K562 (cell line): ENCODE results near the gene POLR3GL. TPM values are rescaled to one million over a fixed set of nuclear protein-coding genes. Genes with fewer than 3 reads are reported as not detected.

ENCODE experiments used
- BMI1 ChIP-seq: fragments of 150-350 bp; IDR thresholded peaks from 2 replicates; pipeline ENCODE4 v1.6.1; 2014; ENCODE audit warnings: low read length
- DNMT1 ChIP-seq: fragments of 450-650 bp; IDR thresholded peaks from 2 replicates; pipeline ENCODE4 v1.6.1; 2016; ENCODE audit warnings: antibody characterized with exemption, mild to moderate bottlenecking
- HEY1 ChIP-seq: fragments of 250-450 bp; sonication (Bioruptor Pico); IDR thresholded peaks from 2 replicates; pipeline ENCODE4 v1.5.0; 2020; ENCODE audit warnings: mild to moderate bottlenecking, moderate library complexity, borderline replicate concordance
- JUN ChIP-seq, 2 experiments: sonication (generic) in 1 of 2; formaldehyde crosslinking in 1 of 2; IDR thresholded peaks; 2 replicates each; pipeline versions ENCODE4 v1.6.1 to v1.8.0; 2012 to 2022; ENCODE audit warnings: borderline replicate concordance in 2 of 2, mild to moderate bottlenecking in 2 of 2, improper control_type of control experiment in 1 of 2, low read depth in 1 of 2, low read length in 1 of 2, missing genetic modification reagents in 1 of 2
- KDM5B ChIP-seq: fragments of 200-600 bp; sonication (generic); IDR thresholded peaks from 2 replicates; pipeline ENCODE4 v1.6.1; 2012; ENCODE audit warnings: low read depth, mild to moderate bottlenecking, moderate library complexity, low read length, control low read depth, inconsistent platforms; ENCODE audit not compliant: insufficient replicate concordance
- MTA3 ChIP-seq: fragments of 450-650 bp; formaldehyde crosslinking; IDR thresholded peaks from 2 replicates; pipeline ENCODE4 v1.6.1; 2017; ENCODE audit warnings: mild to moderate bottlenecking, borderline replicate concordance
- POLR2G ChIP-seq: fragments of 200-400 bp; formaldehyde crosslinking; IDR thresholded peaks from 2 replicates; pipeline ENCODE4 v1.6.1; 2017; ENCODE audit warnings: low read depth, mild to moderate bottlenecking, antibody characterized with exemption, low read length, moderate library complexity
- POLR3A ChIP-seq: IDR thresholded peaks from 2 replicates; pipeline ENCODE4 v1.6.1; 2011; ENCODE audit warnings: borderline replicate concordance, mild to moderate bottlenecking, moderate library complexity; ENCODE audit not compliant: insufficient read length, insufficient read depth; ENCODE audit errors: extremely low read depth
- SMAD4 ChIP-seq: fragments of 250-450 bp; sonication (Bioruptor Pico); conservative IDR thresholded peaks from 2 replicates; pipeline ENCODE4 v1.8.0; 2021; ENCODE audit warnings: inconsistent platforms, mild to moderate bottlenecking, moderate library complexity
- STAG1 ChIP-seq: sonication (generic); formaldehyde crosslinking; IDR thresholded peaks from 2 replicates; pipeline ENCODE4 v1.5.0; 2020; ENCODE audit warnings: missing genetic modification reagents, borderline replicate concordance
- SUPT5H ChIP-seq: fragments of 450-650 bp; IDR thresholded peaks from 2 replicates; pipeline ENCODE4 v1.6.1; 2016
- ZBTB49 ChIP-seq: sonication (generic); formaldehyde crosslinking; IDR thresholded peaks from 2 replicates; pipeline ENCODE4 v1.8.0; 2022; ENCODE audit warnings: missing genetic modification reagents, mild to moderate bottlenecking, borderline replicate concordance
- ZNF232 ChIP-seq: sonication (generic); formaldehyde crosslinking; IDR thresholded peaks from 2 replicates; pipeline ENCODE4 v1.8.0; 2022; ENCODE audit warnings: mild to moderate bottlenecking, missing genetic modification reagents
- ZNF707 ChIP-seq: fragments of 250-450 bp; sonication (Bioruptor Pico); conservative IDR thresholded peaks from 2 replicates; pipeline ENCODE4 v1.8.0; 2022; ENCODE audit warnings: inconsistent platforms, mild to moderate bottlenecking, moderate library complexity
- polyA plus RNA-seq, 8 experiments: library from polyadenylated mRNA; depleted of rRNA in 4 of 8; stranded (reverse) in 5 of 8; unstranded in 3 of 8; fragments of >200 nt; fragmentation: Nextera tagmentation in 2 of 8; fragmentation: Illumina TruSeq in 1 of 8; extraction: Ambion mirVana in 2 of 8; extraction: Trizol in 1 of 8; gene quantifications; 2 replicates each; pipeline versions ENCODE4 v1.2.1 to v1.2.3, GENCODE V29; 2011 to 2014; ENCODE audit warnings: inconsistent platforms in 1 of 8, missing spikeins in 1 of 8
- total RNA-seq, 7 experiments: library from RNA; depleted of rRNA in 6 of 7; stranded (reverse); fragments of >200 nt in 6 of 7; fragmentation: Illumina TruSeq in 2 of 7; extraction: Trizol in 2 of 7; gene quantifications; 2 replicates each; pipeline versions ENCODE4 v1.2.1 to v1.2.3, GENCODE V29; 2011 to 2021; ENCODE audit warnings: low replicate concordance in 1 of 7

Gene POLR3GL
- total and polyA plus RNA-seq, 9 of the 15 experiments (the other 6 are each of a cell fraction or from before 2014, with no cell fraction given) = 14.6 to 48.4 (median 38.2) TPM

GRCh38 chr1:145993618-145994390 is 29.3 kb downstream of the POLR3GL start (continued):
- TF ChIP-seq DNMT1 (no peak), MTA3 (0 out of 2 replicates have a peak, but pooled peaks have one; percentile 7), ZNF232 (CRISPR knock-in tag) (0 out of 2 replicates have a peak, but pooled peaks have one; percentile 44), HEY1 (CRISPR knock-in tag) (no peak), STAG1 (CRISPR knock-in tag) (no peak), ZNF707 (CRISPR knock-in tag) (no peak), BMI1 (no peak), POLR2G (0 out of 2 replicates have a peak, but pooled peaks have one; percentile 9), JUN (IDR thresholded peaks at IDR 0.05; ENCODE audit: borderline replicate concordance, low read depth, low read length) (no peak), JUN (CRISPR knock-in tag; IDR thresholded peaks at IDR 0.05; ENCODE audit: borderline replicate concordance) (no peak), POLR3A (no peak), SMAD4 (CRISPR knock-in tag) (no peak), KDM5B (peak; percentile 12), SUPT5H (peak; percentile 32), ZBTB49 (CRISPR knock-in tag) (0 out of 2 replicates have a peak, but pooled peaks have one; percentile 67)
